Ovary (tissue), 3 donors: ENCODE data around the gene C19orf47.

Experiments used
- CTCF ChIP-seq, 3 donors: fragments of 450-650 bp in 2 of 3; fragments of 200-600 bp in 1 of 3; IDR thresholded peaks; one replicate each; pipeline versions ENCODE4 v1.5.1 to v1.8.0; 2016 to 2022; ENCODE audit warnings: antibody characterized with exemption in 3 of 3, mild to moderate bottlenecking in 1 of 3
- EP300 ChIP-seq: sonication (generic); formaldehyde crosslinking; IDR thresholded peaks from one replicate; pipeline ENCODE4 v1.6.1; 2017; ENCODE audit warnings: antibody characterized with exemption
- POLR2A ChIP-seq: fragments of 450-650 bp; IDR thresholded peaks from one replicate; pipeline ENCODE4 v1.6.1; 2017; ENCODE audit warnings: antibody characterized with exemption, mild to moderate bottlenecking, moderate library complexity
- donor health status: DM: no; HTN: no; CAD: no.

GRCh38 chr19:40394816-40395210 lies 46.6 kb upstream of the C19orf47 start:
- TF ChIP-seq CTCF (IDR thresholded peaks at IDR 0.05) (no peak), POLR2A (no peak), EP300 (no peak)
